GM21526 (cell line): ENCODE measurements around the gene ERC1.
A peak's percentile ranks its signal among the peaks of the same experiment; 100 is the strongest.
"Not testable (repeated sequence)": the region's sequence is repeated elsewhere in the genome, so short reads cannot be mapped to it uniquely, and the experiment has no call there.

Source experiments
- ATAC-seq: cut with Tn5 transposase; IDR thresholded peaks from one replicate; pipeline ENCODE4 v1.9.1; 2021; ENCODE audit warnings: moderate library complexity; ENCODE audit not compliant: unreplicated experiment, low FRiP score

Gene ERC1

DNA sequence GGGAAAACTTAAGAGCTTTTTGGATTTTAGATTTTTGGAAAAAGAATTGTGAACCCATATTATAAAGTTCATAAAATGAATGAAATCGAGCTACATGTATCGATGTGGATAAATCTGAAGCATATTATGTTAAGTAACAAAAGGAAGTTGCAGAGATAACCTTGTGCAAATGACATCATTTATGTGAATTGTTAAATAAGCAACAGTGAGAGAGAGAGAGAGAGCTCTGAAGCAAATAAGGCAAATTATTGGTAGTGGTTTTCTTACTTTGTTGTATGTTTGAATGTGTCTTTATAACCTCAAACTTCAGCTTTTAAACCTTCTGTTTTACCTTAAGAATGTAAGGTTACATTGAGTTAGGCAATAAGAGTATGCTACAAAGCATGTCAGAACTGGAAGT, 78.8 kb downstream of the ERC1 start:
- no peak for ATAC-seq

GRCh38 chr12:1071182-1071581, 80.2 kb downstream of the ERC1 start:
- ATAC-seq = no peak

GRCh38 chr12:1073652-1074051, 82.6 kb downstream of the ERC1 start:
- no peak for ATAC-seq

DNA sequence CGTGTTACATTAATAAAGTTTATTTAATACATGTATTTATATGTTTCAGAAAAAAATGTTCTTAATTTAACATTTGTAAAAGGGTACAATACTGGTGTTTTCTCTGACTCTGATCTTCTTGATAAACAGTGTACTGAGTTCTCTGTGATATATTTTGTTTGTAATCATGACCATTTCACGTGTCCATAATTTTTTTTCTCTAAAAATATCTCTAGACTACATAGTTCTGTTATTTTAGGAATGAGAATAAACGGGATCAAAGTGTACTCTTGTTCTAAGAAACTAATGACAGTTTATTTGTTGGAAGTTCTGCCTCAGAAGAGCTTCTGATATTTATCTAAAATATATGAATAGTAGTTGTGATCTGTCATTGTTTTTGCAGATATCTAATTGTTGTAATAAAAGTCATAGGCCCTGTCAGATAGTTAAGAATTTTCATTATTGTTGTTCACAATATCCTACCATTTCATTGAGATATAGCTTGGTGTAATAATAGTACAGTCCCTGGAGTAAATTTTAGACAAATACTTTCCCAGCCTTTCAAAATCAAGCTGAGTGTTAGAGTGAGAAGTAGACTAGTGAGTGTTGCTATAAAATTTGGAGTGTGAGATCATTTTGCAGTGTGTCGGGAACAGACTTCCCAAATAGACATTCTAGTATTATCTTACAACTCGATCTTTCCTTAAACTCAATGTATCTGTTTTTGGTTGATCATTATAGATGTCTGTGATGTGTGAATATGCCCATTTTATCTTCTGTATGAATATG, 86.2 kb downstream of the ERC1 start:
- no peak for ATAC-seq

DNA sequence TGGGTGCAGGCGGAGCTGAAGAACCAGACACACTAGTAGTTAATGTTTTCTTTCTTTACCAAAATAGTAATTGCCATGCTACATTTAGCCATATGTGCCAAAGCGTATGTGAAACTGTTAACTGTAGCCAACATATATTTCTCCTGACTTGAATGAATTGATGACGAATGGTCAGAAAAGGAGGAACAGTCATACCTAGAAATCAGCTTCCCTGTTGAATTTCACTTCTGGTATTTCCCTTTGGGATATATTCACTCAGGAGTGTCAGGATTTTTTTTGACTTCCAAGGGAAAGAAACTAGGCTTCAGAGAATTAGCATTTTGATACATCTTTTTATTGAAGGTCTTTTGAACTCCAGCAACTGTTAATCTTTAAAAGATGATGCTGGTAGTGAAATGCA, 87.0 kb downstream of the ERC1 start:
- ATAC-seq = no peak

- ATAC-seq = no peak
Observed at GRCh38 chr12:1080520-1081223, 89.6 kb downstream of the ERC1 start.

DNA sequence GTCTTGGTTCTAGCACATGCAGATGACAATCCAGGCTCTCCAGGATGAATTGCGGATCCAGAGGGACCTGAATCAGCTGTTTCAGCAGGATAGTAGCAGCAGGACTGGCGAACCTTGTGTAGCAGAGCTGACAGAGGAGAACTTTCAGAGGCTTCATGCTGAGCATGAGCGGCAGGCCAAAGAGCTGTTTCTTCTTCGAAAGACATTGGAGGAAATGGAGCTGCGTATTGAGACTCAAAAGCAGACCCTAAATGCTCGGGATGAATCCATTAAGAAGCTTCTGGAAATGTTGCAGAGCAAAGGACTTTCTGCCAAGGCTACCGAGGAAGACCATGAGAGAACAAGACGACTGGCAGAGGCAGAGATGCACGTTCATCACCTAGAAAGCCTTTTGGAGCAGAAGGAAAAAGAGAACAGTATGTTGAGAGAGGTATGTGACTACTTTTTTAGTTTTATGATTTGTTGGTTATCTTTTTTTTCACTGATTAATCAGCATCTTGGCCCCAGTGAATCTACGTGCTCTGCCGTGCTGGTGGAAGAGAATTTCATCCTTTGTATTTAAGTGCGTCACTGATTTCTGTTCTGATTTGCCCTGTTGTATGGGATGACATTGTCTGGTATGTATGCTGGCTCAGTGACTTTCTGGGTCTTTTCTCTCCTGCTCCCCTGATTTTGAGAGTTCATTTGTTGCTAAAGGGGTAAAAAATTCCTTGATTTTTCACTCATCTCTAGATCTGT, 92.3 kb downstream of the ERC1 start:
- no peak for ATAC-seq

- ATAC-seq = no peak
Observed at GRCh38 chr12:1083889-1084262, 92.9 kb downstream of the ERC1 start.

DNA sequence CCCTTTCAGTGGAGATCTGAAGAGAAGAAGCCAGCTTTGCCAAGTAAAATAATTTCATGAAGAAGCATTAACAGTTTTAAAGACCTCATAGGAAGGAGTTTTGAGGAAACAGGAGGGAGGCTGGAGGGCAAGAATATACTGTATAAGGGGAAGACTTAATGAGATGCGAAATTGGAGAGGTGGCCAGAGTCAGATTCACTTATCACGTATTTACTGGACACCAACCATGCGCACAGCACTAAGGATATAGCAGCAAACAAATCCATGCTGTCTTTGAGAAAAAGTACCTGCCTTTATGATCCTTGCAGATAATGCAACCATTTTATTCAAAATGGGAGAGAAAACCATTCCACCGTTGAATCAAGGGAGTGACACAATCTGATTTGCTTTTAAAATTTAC, 100.3 kb downstream of the ERC1 start:
- no peak for ATAC-seq

- ATAC-seq = no peak
Observed at GRCh38 chr12:1093166-1093751, 102.2 kb downstream of the ERC1 start.

DNA sequence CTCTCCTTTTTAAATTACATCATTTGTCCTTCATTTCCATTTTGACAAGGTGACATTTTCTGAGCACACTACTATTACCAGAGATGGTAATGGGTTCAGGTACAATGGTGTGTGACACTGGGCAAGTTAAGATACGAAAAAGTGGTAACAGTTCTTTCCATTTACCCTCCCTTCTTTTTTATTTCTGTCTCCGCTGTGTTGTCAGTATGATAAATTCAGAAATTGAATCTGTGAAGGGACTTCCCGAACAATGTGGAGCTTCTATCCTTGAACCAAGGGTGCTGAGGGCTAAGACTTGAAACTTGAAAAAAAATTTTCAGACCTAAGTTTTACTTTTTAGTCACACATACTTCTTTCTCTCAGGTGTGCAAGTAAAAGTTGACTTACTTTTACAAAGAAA, 103.7 kb downstream of the ERC1 start:
- no peak for ATAC-seq

GRCh38 chr12:1099158-1099557, 108.1 kb downstream of the ERC1 start:
- peak; percentile 52 for ATAC-seq

DNA sequence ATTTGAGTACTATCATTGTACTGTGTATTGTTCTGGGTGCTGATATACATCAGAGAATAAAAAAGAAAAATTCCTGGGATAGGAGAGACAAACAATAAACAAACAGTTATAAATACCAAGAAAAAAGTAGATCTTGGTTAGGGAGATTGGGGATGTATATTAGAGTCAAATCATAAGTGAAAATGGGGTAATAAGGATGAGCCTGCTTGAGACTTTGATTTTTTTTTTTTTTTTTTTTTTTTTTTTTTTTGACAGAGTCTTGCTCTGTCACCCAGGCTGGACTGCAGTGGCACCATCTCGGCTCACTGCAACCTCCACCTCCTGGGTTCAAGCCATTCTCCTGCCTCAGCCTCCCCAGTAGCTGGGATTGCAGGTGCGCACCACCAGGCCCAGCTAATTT, 108.6 kb downstream of the ERC1 start:
- not testable (repeated sequence) for ATAC-seq

- ATAC-seq = no peak
Observed at GRCh38 chr12:1102115-1102514, 111.1 kb downstream of the ERC1 start.

- ATAC-seq = no peak
Observed at GRCh38 chr12:1102791-1103450, 111.9 kb downstream of the ERC1 start.

DNA sequence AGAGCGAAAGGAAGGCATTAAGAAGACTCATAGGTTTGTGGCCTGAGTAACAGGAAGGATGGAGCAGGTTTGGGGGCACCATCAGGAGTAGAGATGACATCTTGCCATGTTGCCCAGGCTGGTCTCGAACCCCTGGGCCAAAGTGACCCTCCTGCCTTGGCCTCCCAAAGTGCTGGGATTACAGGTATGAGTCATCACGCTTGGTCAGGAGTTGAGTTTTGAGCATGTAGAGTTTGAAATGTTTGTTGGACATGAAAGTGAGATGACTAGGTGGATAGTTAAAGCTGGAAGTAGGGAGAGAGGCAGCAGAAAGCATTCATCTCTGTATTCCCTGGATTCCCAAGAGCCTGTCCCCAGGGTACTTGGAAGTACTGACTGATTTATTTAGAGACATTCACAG, 112.6 kb downstream of the ERC1 start:
- ATAC-seq = no peak

DNA sequence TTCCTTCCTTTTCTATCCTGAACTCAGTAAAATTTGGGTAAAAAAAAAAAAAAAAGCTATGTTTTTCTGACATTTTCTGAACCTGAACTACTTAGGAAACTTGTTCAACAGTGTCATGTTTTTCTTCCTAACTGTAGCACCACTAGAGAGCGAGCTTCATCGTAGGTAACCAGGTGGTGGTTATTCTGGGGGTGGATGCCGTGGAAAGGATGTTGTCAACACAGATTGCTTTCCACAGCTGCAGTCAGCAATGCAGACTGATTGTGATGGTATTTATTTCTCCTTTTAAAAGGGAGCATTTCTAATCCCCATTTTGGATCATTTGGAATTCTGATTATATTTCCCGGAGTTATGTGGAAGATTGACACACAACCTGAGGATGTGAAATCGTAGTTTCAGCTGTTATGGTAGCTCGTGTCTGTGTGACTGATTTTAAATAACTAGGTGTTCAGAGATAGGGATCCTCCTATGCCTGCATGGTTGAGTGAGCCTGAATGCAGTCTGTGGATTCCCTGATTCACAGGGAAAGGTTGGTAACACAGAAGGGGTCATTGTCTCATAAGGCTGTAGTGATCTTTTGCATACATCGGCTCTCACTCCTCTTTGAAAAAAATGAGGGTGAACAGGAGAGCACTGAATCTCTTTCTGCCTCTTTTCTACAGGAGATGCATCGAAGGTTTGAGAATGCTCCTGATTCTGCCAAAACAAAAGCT, 113.2 kb downstream of the ERC1 start:
- no peak for ATAC-seq

GRCh38 chr12:1107669-1108068, 116.6 kb downstream of the ERC1 start:
- no peak for ATAC-seq

DNA sequence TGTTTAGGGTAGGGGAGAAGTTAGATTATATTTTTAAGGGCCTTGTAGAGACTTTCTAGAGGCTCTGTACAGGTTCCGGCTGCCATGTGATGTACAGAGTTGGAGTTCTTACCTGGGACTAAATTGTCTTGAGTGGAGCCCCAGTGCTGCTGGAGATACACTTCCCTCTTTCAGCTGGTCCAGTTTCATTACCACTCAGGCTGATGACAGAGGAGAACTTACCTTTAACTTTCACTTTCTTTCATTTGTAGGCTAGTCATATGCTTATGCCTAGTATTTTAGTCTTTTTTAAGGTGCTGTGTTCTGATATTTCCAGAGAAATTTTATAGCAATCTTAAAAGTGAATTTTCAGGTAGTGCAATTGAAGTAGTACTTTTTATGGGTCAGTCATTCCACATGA, 117.3 kb downstream of the ERC1 start:
- ATAC-seq = peak; percentile 83
